Limb (tissue), 2 donors: ENCODE data around the gene BNIP2.
"Not testable (repeated sequence)": the region's sequence is repeated elsewhere in the genome, so short reads cannot be mapped to it uniquely, and the experiment has no call there.

Experiments
- DNase-seq, 2 donors: peaks; one replicate each; pipeline ENCODE4 v3.0.0-alpha.2; 2016; ENCODE audit errors: extremely low spot score in 2 of 2

The BNIP2 gene

DNA sequence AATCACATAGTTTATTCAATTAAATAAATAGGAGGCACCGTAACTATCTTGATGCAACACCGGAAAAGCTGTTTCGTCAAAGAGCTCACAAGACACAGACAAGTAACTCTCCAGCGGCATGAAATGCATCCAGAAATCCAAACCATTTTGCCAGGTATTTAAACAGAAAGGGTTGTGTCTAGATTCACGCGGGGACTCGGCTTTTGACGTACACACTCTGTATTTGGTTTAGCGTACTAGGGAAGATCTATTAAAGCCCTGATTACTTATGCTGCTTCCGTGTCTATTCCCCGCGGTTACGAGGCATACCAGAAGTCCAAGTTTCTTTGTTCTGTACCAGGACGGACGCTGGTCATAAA, 718 bp downstream of the BNIP2 start:
- no peak for DNase-seq

DNA sequence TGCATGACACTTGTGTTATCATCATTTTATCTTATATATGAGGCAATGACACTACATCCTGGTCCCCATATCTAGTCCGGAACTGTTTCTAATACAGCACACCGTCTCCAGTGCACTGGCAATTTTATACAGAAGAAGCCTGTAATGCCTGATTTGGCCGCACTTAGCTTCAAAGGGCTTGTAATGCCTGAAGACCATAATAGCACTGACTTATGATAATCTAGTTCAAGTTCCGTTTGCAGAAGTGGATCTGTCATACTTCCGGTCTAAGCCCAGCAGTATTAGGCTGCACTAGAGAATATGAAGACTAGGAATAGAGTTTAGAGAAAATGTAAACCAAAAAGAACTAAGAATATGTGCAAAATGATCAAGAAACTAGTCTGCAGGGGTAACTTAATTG, 1.3 kb downstream of the BNIP2 start:
- no peak for DNase-seq

DNA sequence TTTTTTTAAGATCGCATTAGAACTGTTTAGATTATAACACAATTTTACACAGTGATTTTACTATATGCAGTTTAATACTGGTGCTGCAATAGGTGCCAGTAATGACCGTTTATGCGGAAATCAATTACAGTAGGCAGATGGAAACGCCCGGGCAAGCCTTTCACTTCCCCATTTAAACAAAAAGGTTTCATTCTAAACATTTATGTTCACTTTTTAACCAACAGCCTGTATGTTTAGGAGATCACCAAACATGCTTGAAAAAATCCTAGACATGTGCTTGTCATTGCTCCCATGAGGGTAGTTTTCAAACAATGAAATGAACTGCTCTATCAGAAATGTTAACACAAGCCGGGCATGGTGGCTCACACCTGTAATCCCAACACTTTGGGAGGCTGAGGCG, 2.7 kb downstream of the BNIP2 start:
- no peak for DNase-seq

DNA sequence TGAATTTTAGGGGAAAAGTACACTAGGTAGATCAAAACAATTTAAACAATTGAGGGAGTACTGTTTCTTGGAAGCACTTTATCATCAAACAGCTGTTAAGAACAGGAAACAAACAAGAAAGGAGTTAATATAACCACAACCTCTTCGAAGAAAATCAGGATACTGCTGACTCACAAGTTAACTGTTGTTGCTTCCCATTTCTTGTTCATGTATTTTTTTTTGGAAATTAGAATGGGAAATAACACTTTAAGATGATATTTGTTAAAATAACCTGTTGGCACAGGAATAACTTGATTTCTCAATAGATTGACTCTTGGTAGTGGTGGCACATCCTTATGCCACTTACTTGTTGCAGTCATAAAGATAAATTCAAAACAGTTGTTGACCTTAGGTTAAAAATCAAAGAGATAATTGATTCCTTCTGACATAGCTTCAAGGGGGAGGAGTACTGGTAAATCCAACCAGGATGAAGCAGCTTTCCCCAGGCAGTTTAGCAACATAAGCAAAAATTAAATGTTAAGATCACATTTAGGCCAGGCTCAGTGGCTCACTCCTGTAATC, 3.3 kb downstream of the BNIP2 start:
- no peak for DNase-seq

DNA sequence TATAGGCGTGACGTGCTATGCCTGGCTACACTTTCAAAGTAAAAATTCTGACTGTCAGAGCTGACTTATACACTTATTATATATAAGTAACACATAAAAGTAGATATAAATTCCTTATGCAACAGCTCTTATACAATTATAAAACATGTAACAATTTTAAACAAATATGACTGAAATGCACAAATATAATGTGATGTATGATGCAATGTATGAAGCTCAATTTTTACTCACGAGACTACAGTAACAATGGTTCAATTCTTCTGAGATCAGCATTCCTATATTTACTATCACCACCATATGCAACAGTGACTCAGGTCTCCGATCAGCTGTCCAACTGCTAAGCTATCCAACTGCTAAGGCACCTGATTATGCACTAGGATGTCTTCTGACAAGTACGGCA, 8.2 kb downstream of the BNIP2 start:
- DNase-seq: no peak

DNA sequence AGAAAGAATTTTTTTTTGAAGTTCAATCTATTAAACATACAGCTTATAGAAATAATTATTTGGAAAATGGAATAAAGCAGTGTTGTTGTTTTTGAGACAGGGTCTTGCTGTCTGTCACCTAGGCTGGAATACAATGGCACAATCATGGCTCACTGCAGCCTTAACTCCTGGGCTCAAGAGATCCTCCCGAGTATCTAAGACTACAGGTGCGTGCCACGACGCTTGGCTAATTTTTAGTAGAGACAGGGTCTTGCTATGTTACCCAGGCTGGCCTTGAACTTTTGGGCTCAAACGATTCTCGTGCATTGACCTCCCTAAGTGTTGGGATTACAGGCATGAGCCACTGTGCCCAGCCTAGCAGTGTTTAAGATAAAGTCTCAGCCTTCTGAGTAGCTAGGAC, 8.8 kb downstream of the BNIP2 start:
- no peak for DNase-seq

DNA sequence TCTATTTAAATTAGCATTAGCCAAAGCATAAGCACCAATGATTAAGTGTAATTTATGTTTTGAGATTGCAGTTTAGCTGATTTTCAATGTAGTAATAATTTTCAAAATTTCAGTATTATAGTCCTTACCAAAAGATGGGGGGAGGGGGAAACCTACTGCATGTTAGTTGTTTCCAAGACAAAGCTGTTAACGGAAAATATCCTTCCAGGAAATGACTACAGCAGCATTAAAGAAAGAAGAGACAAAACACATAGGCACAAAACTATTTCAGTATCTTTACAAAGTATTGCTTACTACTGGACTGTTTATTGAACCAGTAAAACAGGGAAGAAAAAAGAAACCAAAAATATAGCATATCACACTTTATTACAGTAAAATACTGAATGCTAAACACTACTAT, 10.5 kb downstream of the BNIP2 start:
- DNase-seq: no peak

DNA sequence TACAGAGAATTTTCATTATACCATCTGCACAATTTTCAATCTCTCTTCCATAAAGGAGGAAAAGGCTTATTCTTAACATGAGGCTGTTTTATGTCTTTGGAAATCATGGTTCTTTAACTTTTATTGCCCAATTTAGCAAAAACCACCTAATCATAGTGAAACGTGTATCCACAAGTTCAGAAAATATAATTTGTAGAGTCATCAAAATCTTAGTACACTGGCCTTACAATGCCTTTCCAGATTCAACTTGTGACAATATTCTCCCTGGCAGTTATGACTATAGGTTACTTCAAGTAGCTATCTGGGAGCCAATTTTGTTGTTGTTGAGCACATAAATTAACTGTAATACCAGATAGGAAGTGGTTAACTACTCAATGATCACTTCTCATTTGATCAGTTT, 10.9 kb downstream of the BNIP2 start:
- no peak for DNase-seq

DNA sequence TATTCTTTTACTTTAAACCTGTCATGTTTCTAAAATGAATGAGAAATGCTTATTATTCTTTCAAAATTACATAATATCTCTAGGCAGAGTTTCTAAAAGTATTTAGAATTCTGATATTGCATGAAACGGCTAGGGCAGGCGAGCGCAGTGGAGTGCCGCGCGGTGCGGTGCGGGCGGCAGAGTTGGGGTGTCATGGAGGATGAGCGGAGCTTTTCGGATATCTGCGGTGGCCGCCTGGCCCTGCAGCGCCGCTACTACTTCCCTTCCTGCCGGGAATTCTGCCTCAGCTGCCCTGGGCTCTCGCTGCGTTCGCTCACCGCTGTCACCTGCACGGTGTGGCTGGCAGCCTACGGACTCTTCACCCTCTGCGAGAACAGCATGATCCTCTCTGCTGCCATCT, 12.6 kb downstream of the BNIP2 start:
- DNase-seq: no peak

DNA sequence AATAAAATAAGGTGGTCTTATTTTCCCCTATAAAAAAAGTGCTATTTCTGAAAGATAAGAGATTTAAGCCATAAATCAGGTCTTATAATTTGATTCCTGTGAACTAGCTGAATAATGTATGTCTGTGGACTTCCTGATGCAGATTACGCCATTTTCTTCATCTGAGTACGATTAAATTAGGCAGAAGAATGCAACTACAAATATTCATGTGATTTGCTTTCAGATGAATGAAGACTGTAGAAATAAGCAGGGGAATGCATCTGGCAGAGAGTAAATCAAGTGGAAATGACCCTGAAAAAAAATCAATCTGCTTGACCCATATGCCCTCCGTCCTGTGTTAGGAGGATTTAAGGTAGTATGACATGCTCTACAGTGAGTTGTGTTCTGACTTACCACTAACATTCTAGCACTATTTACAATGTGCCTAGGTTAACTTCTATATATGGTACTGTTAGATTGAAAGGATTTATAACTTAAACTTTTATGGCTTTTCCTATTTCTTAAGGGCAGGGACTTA, 14.7 kb downstream of the BNIP2 start:
- no peak for DNase-seq

DNA sequence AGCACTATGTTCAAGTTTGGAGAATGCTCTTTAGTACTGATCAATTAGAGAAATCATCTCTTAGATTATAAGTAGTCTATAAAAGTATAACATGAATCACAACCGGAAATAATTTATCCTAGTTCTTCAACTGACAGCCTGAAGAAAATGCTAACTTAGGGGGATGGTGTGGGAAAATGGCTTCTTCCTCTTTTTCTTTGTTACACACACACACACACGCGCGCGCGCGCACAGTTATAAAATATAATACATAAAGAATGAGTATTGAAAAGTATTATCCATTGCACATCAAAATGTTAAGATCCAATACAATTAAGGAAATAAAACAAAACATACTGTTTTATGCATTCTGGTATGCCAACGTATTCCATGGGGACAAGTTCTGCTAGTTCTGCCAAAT, 20.6 kb downstream of the BNIP2 start:
- DNase-seq: no peak

DNA sequence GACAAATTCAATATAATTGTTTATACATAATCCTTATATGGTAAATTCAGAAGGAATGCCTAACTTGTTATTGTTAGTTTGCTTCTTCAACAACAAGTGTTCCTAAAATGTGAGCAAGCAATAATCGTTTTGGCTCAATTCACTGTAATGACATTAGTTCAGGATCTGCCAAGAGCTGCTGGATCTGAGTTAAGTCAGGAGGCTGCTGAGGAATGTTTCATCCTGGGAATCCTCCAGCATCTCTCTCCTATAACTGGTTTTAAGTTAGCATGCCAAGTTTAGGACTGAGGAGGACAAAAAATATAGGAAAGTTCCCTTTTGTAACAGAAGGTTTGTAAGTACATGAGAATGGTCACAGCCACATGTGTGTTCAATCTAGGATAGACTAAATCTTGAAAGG, 26.9 kb downstream of the BNIP2 start:
- peak in 1 of 2 donors; percentile 56 for DNase-seq

DNA sequence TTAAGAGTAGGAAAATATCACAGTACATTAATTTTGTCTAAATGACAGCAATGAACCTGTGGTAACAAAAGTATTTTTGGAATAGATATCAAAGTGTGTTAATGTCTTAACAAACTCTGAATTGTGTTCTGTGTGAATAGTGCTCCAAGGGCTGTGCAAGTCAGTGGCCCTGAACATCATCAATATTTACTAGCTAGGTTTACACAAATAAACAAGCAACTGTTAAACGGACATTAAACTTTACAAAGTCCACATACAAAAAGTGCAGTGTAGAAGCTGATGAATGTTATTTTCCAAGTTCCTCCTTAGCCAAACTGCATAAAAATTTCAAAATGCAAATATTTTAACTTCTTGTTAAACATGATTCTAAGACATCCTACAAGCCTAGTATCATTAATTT, 29.8 kb downstream of the BNIP2 start:
- no peak for DNase-seq

DNA sequence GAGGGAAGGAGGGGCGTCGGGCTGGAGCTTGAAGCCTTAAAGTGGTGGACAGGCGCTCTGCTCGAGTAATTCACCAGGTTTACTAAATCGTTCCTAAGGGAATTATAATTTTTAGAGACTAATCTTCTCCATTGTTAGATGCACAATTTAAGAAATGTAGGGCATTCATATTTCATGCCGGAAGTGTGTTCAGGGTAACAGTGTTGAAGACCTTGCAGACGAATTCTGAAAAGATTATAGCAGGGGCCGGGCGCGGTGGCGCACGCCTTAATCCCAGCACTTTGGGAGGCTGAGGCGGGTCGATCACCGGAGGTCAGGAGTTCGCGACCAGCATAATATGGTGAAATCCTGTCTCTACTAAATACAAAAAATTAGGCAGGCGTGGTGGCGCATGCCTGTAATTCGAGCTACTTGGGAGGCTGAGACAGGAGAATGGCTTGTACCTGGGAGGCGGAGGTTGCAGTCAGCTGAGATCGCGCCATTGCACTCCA, 31.4 kb downstream of the BNIP2 start:
- DNase-seq: no peak

DNA sequence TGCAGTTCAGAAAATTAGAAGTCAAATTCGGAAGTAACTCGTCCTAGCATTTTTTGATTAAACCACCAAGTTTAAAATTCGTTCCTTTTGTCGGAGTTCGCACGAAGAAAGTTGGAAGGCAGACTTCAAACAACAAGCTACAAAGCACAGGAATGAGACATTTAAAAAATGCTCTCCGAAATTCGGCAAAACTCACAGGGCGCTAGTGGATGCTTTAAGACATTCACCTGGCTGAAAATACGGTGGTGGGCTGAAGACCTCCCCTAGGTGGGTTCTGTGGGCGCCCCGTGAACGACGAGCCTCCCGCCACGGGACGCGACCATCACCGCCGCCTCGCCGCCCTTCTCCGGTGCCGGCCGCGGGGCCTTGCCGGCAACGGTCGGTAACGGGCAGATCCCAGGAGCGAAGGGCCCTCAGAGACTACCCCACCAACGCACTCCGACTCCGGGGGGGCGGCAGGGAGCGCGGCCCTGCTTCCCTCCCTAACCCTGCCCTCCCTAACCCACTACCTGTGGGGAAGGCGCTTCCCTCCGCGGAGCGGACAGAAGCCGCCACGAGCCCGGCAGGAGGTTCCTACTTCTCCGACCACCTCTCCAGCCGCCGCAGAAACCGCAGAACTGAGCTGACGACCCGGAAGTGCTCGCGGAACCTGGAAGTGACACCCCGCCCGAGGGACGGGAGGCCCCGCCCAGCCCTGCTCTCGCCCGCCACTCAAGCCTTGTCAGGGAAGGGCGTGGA, 32.1 kb downstream of the BNIP2 start, which contains the start of gene GTF2A2:
TSS of gene GTF2A2 (minus strand) at position 619 of the 738 bp plus-strand sequence. CDS start 5,238 bp downstream, outside the sequence.
- peak; percentile 94 to 96 for DNase-seq

DNA sequence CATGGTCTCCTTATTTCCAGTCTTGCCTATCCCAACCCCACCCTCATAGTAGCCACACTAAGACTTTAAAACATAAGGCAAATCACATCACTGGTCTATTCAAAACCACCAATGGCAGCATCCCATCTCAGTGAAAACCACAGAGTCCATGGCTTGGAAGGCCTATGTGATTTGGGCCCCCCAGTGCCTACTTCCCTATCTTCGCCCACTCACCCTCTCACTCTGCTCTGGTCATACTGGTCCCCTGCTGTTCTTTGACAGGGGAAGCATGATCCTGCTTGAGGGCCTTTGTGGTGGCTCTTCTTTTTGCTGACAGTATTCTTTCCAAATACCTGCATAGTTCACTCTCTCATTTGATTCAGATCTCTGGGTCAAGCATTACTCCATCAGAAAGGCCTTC, 35.1 kb downstream of the BNIP2 start:
- no peak for DNase-seq

DNA sequence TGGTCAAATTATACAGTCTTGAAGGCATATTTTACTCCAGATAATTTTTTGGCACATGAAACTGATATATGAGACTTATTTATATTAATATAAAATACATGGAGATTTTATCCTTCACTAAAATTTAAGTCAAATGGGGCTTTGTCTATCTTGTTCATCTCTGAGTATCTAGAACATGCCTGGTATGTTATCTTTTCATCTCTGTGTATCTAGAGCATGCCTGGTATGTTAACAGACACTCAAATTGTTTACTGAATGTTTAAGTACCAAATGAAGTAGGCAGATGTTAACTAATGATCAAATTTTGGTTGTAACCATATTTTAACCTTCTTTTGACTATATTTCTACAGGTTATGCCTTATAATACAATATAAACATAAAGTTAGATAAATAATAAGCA, 39.5 kb downstream of the BNIP2 start:
- DNase-seq: no peak

DNA sequence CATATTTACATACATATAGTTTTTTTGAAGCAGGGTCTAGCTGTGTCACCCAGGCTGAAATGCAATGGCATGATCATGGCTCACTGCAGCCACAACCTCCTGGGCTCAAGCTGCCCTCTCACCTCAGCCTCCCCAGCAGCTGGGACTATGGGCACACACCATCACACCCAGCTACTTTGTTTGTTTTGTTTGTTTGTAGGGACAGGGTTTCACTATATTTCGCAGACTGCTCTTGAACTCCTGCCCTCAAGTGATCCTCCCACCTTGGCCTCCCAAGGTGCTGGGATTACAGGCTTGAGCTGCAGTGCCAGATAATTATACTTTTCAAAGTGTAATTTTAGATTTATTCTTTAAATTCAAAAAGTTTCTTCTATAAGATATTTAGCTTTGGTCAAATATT, 42.0 kb downstream of the BNIP2 start:
- DNase-seq: no peak

DNA sequence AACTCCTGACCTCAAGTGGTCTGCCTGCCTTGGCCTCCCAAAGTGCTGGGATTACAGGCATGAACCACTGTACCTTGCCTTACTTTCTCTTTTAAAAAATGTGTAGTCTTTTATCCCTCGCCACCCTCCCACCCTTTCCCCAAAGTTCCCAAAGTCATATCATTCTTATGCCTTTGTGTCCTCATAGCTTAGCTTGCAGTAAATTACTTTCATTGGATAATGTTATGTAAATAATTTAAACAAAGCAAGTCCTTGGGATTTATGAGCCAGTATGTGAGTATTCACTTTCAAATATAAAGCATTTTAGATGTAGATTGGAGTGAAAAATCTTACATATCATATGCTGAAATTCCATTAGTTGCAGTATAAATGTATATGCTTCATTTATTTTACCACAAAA, 42.8 kb downstream of the BNIP2 start:
- DNase-seq: no peak

DNA sequence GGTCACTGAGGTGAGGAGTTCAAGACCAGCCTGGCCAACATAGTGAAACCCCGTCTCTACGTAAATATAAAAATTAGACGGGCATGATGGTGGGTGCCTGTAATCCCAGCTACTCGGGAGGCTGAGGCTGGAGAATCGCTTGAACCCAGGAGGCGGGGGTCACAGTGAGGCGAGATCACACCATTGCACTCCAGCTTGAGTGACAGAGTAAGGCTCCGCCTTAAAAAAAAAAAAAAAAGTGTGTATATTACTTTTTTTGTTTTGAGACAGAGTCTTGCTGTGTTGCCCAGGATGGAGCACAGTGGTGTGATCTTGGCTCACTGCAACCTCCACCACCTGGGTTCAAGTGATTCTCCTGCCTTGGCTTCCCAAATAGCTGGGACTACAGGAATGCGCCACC, 43.3 kb downstream of the BNIP2 start:
- not testable (repeated sequence) for DNase-seq

DNA sequence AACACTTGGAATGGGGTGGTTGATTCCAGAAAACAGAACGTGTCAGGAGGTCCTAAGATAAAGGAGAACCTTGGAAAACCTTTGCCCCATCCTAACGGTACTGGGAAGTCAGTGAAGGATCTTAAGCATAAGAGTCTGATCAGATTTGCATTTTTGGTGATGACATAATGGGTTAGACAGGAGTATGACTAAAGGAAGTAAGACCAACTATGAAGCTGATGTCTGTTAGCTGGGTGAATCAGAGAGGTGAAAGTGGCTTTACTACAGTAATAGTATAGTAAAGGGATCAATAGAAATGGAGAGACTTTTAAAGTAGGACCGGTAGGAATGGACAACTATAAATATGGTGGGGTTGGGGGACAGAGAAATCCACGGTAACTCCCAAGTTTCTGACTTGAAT, 44.4 kb downstream of the BNIP2 start:
- DNase-seq: no peak

DNA sequence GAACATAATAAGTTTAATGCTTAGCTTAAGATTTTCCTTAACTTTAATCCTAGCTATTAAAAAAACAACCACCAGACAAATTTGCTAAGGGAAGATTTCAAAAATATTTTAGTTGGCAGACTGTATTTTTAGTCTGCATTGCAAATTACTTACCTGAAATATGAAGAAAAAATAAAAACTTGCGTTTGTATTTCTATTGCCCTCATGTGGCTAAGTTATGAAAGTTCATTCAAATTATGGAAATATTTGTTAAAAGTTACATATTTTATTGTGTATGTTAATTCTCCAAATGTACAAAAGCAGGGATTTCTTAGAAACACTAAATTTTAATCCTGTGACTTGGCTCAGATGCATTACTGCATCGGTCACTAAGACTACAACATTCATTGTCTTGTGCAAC, 46.8 kb downstream of the BNIP2 start:
- DNase-seq: no peak

DNA sequence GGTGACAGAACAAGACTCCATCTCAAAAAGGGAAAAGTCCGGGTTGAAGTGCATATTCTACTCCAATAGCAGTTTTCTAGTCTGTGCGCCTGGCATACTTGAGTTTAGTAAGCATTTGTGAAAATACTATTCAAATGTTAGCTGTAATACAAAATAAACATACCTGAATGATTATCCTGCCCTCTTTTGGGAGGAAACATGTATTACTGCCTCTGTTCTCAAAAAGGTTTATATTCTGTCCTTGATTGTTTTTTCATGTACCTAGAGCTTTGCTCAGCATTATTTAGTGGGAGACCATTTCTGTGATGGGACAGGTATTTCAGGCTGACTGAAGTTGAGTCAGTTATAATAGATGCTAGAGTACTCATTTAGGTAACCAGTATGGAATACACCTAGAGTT, 51.6 kb downstream of the BNIP2 start:
- not testable (repeated sequence) for DNase-seq
